Measurements from ENCODE around the gene ANXA3. TPM values are rescaled to one million over a fixed set of nuclear protein-coding genes. Genes with fewer than 3 reads are reported as not detected.
A peak's percentile ranks its signal among the peaks of the same experiment; 100 is the strongest.

Gene ANXA3
- total RNA-seq, 1 donor from 2014 or later: 182 TPM

DNA sequence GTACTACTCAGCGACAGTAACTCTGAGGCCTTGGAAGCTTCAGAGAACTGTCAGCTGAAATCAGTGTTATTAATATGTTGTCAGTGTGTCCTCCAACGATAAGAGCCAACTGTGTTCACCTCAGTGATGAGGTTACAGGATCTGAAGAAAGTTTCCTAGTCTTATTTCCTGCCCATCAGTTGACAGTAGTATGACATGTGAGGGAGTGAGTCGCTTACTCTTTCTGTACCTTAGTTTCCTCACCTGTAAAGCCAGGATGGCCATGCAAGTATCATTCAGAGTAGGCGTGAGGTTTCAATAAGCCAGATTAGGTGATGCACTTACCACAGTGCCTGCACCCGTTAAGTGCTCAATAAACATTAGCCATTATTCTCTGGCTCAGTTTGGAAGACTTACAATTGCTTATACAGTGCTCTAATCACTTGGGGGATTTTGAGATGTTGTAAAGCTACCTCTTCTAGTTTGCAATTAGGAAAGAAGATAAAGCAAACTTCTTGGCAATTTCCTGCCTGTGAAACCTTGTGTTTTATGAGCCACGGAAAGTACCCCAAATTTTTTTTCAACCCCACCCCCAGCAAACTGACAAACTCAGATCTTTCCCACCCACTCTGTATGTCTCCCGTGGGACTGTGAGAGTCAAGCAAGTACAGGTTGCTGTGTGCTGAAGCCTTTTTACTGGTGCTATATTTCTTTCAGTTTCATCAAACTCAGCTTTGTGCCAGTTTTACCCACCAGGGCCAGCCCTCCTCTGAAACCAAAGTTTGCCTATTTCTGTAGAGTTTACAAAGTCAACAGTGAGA lies 62.2 kb downstream of the ANXA3 start:
- DNase-seq: no peak
- intact Hi-C loops (cut with DNase I): loop anchor here (5.0 kb wide), 1 partner anchor 254 kb away; no protein-coding TSS in a partner anchor
- no peaks in the 10 kb centered on the region for H3K27me3 ChIP-seq
- ATAC-seq: peak; percentile 31
- no peak overlapping the region for H3K4me3 ChIP-seq
- no peaks in the 10 kb centered on the region for H3K36me3 ChIP-seq
- no peak overlapping the region for H3K27ac ChIP-seq
- TF ChIP-seq, protein P1, sequence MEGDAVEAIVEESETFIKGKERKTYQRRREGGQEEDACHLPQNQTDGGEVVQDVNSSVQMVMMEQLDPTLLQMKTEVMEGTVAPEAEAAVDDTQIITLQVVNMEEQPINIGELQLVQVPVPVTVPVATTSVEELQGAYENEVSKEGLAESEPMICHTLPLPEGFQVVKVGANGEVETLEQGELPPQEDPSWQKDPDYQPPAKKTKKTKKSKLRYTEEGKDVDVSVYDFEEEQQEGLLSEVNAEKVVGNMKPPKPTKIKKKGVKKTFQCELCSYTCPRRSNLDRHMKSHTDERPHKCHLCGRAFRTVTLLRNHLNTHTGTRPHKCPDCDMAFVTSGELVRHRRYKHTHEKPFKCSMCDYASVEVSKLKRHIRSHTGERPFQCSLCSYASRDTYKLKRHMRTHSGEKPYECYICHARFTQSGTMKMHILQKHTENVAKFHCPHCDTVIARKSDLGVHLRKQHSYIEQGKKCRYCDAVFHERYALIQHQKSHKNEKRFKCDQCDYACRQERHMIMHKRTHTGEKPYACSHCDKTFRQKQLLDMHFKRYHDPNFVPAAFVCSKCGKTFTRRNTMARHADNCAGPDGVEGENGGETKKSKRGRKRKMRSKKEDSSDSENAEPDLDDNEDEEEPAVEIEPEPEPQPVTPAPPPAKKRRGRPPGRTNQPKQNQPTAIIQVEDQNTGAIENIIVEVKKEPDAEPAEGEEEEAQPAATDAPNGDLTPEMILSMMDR (IDR thresholded peaks at IDR 0.05): no peak
- H3K9me3 ChIP-seq: no peaks in the 10 kb centered on the region
- H3K4me1 ChIP-seq: no peaks in the 10 kb centered on the region

DNA sequence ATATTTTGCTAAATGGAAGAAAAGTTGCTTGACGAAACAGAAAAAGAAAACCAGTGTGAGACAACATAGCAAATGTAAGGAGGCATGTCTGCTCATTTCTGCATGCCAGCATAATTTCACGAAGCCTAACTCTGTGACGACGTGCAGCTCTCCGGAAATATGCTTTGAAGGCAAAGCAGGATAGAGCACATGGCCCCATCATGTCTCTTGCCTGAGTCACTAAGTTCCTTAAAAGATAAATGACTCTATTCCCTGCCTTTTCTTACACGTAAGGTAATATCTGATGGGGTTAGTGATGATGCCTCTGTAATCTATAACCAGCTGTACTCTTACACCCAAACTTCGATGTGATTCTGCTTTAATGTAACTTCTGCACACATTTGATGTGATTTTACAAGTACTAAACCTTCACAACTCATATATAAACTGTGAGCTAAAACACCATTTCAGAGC lies 64.5 kb downstream of the ANXA3 start:
- ATAC-seq: no peak
- intact Hi-C loops (cut with DNase I): no loop called here
- no peak overlapping the region for H3K4me3 ChIP-seq
- no peaks in the 10 kb centered on the region for H3K36me3 ChIP-seq
- no peak overlapping the region for H3K27ac ChIP-seq
- DNase-seq: no peak
- H3K4me1 ChIP-seq: no peaks in the 10 kb centered on the region
- H3K9me3 ChIP-seq: no peaks in the 10 kb centered on the region
- TF ChIP-seq, protein P1 (IDR thresholded peaks at IDR 0.05): no peak
- no peaks in the 10 kb centered on the region for H3K27me3 ChIP-seq

DNA sequence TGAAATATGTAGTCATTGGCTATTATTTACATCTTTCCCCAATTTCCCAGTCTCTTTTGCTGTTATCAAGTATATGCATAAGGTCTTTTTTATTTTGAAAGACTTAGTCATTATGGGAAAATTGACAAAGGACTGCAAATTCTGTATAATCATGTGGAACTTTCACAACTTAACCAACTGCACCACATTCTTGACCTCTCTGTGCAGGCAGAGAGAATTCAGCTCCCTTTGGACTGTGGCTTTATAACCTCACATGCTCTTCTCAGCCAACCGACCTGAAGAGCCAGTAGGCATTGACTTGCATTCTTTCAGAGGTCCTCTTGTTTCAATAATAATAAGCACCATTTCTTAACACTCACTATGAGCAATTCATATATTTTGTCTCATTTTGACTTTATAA lies 66.9 kb downstream of the ANXA3 start:
- TF ChIP-seq, protein P1 (IDR thresholded peaks at IDR 0.05): no peak
- no peak for ATAC-seq
- Histone ChIP-seq H3K36me3 (no peaks in the 10 kb centered on the region), H3K4me1 (no peaks in the 10 kb centered on the region), H3K27me3 (no peaks in the 10 kb centered on the region), H3K9me3 (no peaks in the 10 kb centered on the region), H3K27ac (no peak overlapping the region), H3K4me3 (no peak overlapping the region)
- no peak for DNase-seq
- intact Hi-C loops (cut with DNase I): no loop called here

DNA sequence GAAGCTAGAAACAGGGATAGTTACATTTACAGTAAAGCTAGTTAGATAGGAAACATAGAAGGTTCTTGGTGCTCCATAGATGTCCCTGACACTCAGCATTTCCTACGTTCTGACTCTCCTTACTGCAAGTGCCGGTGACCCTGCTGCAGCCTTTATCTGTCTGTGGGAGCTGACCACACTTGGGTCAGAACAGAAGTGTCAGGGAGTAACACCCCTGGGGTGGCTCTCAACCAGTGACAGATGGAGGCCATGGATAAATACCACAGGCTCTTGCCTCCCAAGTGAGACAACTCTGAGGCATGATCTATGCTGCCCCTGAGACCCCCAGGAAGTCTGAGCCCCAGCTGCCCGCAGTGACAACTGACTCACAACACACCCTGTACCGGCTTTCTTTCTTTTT lies 69.8 kb downstream of the ANXA3 start:
- Histone ChIP-seq H3K4me3 (no peak overlapping the region), H3K4me1 (no peaks in the 10 kb centered on the region), H3K36me3 (no peaks in the 10 kb centered on the region), H3K27ac (no peak overlapping the region), H3K9me3 (no peaks in the 10 kb centered on the region), H3K27me3 (no peaks in the 10 kb centered on the region)
- TF ChIP-seq, protein P1 (IDR thresholded peaks at IDR 0.05): no peak
- intact Hi-C loops (cut with DNase I): no loop called here
- ATAC-seq (no peak), DNase-seq (no peak)

DNA sequence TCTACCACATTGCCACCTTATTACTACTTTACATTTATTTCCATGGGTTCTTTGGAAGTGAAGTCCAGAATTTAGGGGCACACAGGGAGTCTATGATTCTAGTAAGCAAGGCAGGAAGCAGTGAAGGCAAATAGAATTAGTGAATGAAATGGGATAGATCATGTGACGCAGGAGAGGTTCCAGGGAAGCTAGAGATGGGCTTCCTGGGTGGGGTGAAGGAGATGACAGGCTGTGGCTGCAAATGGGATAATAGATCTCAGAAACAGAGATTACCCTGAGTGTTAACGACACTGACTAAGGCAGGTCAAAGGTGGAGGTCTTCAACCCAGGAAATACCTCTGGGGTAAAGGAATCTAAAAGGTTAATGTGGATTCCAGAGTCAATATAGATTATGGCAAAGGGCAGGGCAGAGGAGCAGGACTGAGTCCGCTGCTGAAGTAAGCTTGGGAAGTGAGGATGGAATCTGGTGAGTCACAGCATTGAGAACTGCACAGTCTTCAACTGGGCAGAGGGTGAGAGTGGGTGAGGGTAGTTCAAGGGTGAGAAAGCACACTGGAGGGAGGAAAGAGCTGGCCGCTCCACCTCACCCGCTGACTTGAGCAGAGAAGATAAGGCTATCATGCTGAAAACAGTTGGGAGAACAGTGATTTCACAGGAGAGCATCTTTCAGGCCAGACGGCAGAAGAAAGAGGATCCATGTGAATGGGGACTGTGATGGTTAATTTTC lies 70.8 kb downstream of the ANXA3 start:
- H3K9me3 ChIP-seq: no peaks in the 10 kb centered on the region
- no peaks in the 10 kb centered on the region for H3K36me3 ChIP-seq
- no peaks in the 10 kb centered on the region for H3K4me1 ChIP-seq
- H3K4me3 ChIP-seq: no peak overlapping the region
- TF ChIP-seq, protein P1 (IDR thresholded peaks at IDR 0.05): no peak
- no peaks in the 10 kb centered on the region for H3K27me3 ChIP-seq
- ATAC-seq (peak; percentile 22), DNase-seq (no peak)
- intact Hi-C loops (cut with DNase I): no loop called here
- no peak overlapping the region for H3K27ac ChIP-seq
